AG04450 (cell line): ENCODE results near the gene NBEAL2. TPM values are rescaled to one million over a fixed set of nuclear protein-coding genes. Genes with fewer than 3 reads are reported as not detected.
"Not testable (repeated sequence)": the region's sequence is repeated elsewhere in the genome, so short reads cannot be mapped to it uniquely, and the experiment has no call there.

Source experiments
- CTCF ChIA-PET: fragments of 300-600, 350-600 bp; formaldehyde crosslinking; extraction: SDS; loops from one replicate; lab custom pipeline; 2022; ENCODE audit warnings: antibody characterized with exemption, inconsistent platforms; lab: Charles Lee
- POLR2A ChIA-PET: fragments of 350-600 bp; formaldehyde crosslinking; extraction: SDS; loops from one replicate; lab custom pipeline; 2021; ENCODE audit warnings: antibody characterized with exemption, inconsistent platforms; lab: Yijun Ruan, JAX
- DNase-seq: peaks from one replicate; pipeline ENCODE4 v3.0.0-alpha.2; 2011; ENCODE audit warnings: low read depth, low spot score
- H3K27ac ChIP-seq: one replicate; pipeline ENCODE4 v1.5.1; 2012; ENCODE audit warnings: low read depth, low read length, control low read depth
- H3K27me3 ChIP-seq: one replicate; pipeline ENCODE4 v1.6.0; 2012; ENCODE audit warnings: low read length; ENCODE audit not compliant: control insufficient read depth, insufficient read depth
- H3K4me3 ChIP-seq: 2 replicates; pipeline ENCODE4 v1.5.1; 2011; ENCODE audit warnings: mild to moderate bottlenecking, low read depth, low read length, control low read depth
- H3K9me3 ChIP-seq: 2 replicates; pipeline ENCODE4 v1.5.1; 2012; ENCODE audit warnings: low read length; ENCODE audit not compliant: control insufficient read depth, insufficient read depth
- polyA plus RNA-seq: library from polyadenylated mRNA; depleted of rRNA; stranded (reverse); fragments of >200 nt; gene quantifications from 2 replicates; pipeline ENCODE4 v1.2.3, GENCODE V29; 2011
- TF ChIP-seq, protein P1 (sequence below): IDR thresholded peaks from 2 replicates; pipeline ENCODE4 v1.5.1; 2011; ENCODE audit warnings: low read depth, low read length, control low read depth, inconsistent platforms

Gene NBEAL2
- polyA plus RNA-seq, 1 experiment, result 2.1 TPM

- TF ChIP-seq, protein P1, sequence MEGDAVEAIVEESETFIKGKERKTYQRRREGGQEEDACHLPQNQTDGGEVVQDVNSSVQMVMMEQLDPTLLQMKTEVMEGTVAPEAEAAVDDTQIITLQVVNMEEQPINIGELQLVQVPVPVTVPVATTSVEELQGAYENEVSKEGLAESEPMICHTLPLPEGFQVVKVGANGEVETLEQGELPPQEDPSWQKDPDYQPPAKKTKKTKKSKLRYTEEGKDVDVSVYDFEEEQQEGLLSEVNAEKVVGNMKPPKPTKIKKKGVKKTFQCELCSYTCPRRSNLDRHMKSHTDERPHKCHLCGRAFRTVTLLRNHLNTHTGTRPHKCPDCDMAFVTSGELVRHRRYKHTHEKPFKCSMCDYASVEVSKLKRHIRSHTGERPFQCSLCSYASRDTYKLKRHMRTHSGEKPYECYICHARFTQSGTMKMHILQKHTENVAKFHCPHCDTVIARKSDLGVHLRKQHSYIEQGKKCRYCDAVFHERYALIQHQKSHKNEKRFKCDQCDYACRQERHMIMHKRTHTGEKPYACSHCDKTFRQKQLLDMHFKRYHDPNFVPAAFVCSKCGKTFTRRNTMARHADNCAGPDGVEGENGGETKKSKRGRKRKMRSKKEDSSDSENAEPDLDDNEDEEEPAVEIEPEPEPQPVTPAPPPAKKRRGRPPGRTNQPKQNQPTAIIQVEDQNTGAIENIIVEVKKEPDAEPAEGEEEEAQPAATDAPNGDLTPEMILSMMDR, result no peak
- ChIA-PET CTCF (no interaction called here), POLR2A (no interaction called here)
- no peak for DNase-seq
- no peaks in the 10 kb centered on the region for H3K27me3 ChIP-seq
- H3K27ac ChIP-seq, result no peak overlapping the region
- no peak overlapping the region for H3K4me3 ChIP-seq
- H3K9me3 ChIP-seq, result no peaks in the 10 kb centered on the region
These were observed 48.7 kb downstream of the NBEAL2 start for GRCh38 chr3:47028146-47028545.

DNA sequence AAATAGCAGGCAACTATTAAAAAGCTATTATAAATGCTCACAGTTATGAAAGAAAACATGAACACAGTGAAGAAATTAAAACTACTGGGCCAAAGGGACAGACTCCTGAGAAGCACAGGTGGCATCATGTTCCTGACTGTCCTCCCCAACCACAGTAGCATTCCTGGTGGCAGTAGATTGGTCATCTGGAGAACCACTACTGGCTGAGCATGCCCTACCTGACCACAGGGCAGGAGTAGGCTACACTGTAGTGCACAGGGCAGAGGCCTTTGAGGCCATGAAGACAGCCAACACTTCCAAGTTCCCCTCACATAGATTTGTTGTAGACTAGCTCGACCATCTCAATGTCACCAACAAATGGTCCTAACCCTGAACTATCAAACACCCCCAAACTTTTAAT lies 49.2 kb downstream of the NBEAL2 start:
- H3K27me3 ChIP-seq, result no peaks in the 10 kb centered on the region
- ChIA-PET CTCF (interaction anchor here (0.6 kb wide), 1 partner anchor 12 kb away, joined by 4 read pairs; no protein-coding TSS in a partner anchor), POLR2A (no interaction called here)
- no peak overlapping the region for H3K27ac ChIP-seq
- no peak overlapping the region for H3K4me3 ChIP-seq
- no peaks in the 10 kb centered on the region for H3K9me3 ChIP-seq
- no peak for DNase-seq
- TF ChIP-seq, protein P1, result no peak

- H3K27me3 ChIP-seq, H3K9me3 ChIP-seq, DNase-seq, H3K27ac ChIP-seq, POLR2A ChIA-PET, H3K4me3 ChIP-seq: not testable (repeated sequence)
- CTCF ChIA-PET, result interaction anchor here (1.0 to 1.4 kb wide), 2 partner anchors 95 to 293 kb away, joined by 3 to 5 read pairs; no protein-coding TSS in a partner anchor
These were observed 51.6 kb downstream of the NBEAL2 start for GRCh38 chr3:47031041-47031440.

DNA sequence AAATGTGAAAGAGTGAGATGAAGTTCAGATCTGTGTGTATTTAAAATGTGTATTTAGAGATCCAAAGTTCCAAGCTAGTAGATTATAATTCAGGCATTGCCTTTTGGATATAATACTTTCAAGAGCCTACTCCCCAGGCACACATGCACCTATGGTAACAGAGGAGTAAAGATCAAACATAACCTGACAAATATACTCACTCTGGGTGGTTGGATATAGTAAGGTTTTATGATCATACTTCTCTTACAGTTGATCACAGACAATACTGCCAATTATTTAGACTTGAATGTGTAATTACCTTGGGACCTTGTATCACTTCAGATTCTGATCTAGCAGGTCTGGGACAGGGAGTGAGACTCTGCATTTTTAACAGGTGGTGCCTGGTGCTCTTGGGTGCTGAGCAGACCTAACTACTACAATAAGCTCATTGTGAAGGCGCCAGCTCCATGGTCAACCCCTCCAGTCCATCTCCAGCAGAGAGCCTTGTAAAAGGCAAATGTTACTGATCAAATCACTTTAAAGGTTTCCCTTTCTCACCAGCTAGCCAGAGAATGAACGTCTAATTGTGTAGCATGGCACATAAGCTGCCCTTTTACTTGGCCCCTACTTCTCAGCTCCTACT lies 55.5 kb downstream of the NBEAL2 start:
- POLR2A ChIA-PET, result interaction anchor here (1.3 to 1.9 kb wide), 3 partner anchors 13 to 130 kb away, joined by 4 to 10 read pairs (median 5); partner anchors contain the start of gene SETD2
- CTCF ChIA-PET, result interaction anchor here (1.4 kb wide), 1 partner anchor 99 kb away, joined by 4 read pairs; no protein-coding TSS in a partner anchor
- H3K27ac ChIP-seq, result no peak overlapping the region
- DNase-seq, result no peak
- H3K27me3 ChIP-seq, result no peaks in the 10 kb centered on the region
- TF ChIP-seq, protein P1, result no peak
- H3K9me3 ChIP-seq, result no peaks in the 10 kb centered on the region
- no peak overlapping the region for H3K4me3 ChIP-seq

GRCh38 chr3:47035645-47036044 lies 56.2 kb downstream of the NBEAL2 start:
- ChIA-PET CTCF (interaction anchor here (1.4 kb wide), 1 partner anchor 100 kb away, joined by 4 read pairs; no protein-coding TSS in a partner anchor), POLR2A (interaction anchor here (0.7 to 1.9 kb wide), 4 partner anchors 11 to 129 kb away, joined by 3 to 10 read pairs (median 4); partner anchors contain the start of gene SETD2)
- TF ChIP-seq, protein P1, result no peak
- Histone ChIP-seq H3K27me3 (no peaks in the 10 kb centered on the region), H3K4me3 (no peak overlapping the region), H3K27ac (no peak overlapping the region), H3K9me3 (no peaks in the 10 kb centered on the region)
- DNase-seq, result no peak
